K562 (cell line): Measurements from ENCODE around the gene MAP2K7.
"Not testable (repeated sequence)": the region's sequence is repeated elsewhere in the genome, so short reads cannot be mapped to it uniquely, and the experiment has no call there.

Experiments
- CBFB ChIP-seq: sonication (generic); formaldehyde crosslinking; IDR thresholded peaks from 2 replicates; pipeline ENCODE4 v1.4.0; 2020; ENCODE audit warnings: mild to moderate bottlenecking, missing genetic modification reagents
- CTCF ChIP-seq, 3 experiments: IDR thresholded peaks in 2 of 3; conservative IDR thresholded peaks in 1 of 3; 2 replicates each; pipeline ENCODE4 v1.5.1; 2011 to 2012; ENCODE audit warnings: low read length in 3 of 3, mild to moderate bottlenecking in 3 of 3, control low read depth in 2 of 3, improper control_type of control experiment in 1 of 3, inconsistent platforms in 1 of 3, low read depth in 1 of 3, mixed read lengths in 1 of 3, moderate library complexity in 1 of 3; ENCODE audit not compliant: insufficient read depth in 2 of 3

GRCh38 chr19:7893362-7894101 lies 10.1 kb upstream of the MAP2K7 start:
- not testable (repeated sequence) for TF ChIP-seq CBFB; CTCF (IDR thresholded peaks at IDR 0.05 in 2 of 3, conservative IDR thresholded peaks at IDR 0.05 in 1 of 3; ENCODE audit: insufficient read depth in 2 of 3, low read depth in 1 of 3, low read length in 3 of 3)
